Measurements from ENCODE around the gene PEX3.

The PEX3 gene

GRCh38 chr6:143539734-143540133, 89.1 kb downstream of the PEX3 start:
- DNase-seq: no peak

GRCh38 chr6:143540192-143540591, 89.6 kb downstream of the PEX3 start:
- DNase-seq: no peak

Measured in SW 1271 (cell line).